Fibroblast of pulmonary artery (primary cell): Measurements from ENCODE around the gene RHBDF1.

ENCODE experiments used
- DNase-seq: peaks from one replicate; pipeline ENCODE4 v3.0.0-alpha.2; 2010; ENCODE audit warnings: low read depth
- H3K4me3 ChIP-seq: replicated peaks from 2 replicates; pipeline ENCODE4 v1.5.1; 2011; ENCODE audit warnings: low read depth, mild to moderate bottlenecking, control low read depth, low read length, moderate library complexity
- CTCF ChIP-seq: IDR thresholded peaks from 2 replicates; pipeline ENCODE4 v1.5.1; 2011; ENCODE audit warnings: mild to moderate bottlenecking, control low read depth, low read length, inconsistent platforms; ENCODE audit errors: missing control alignments

Gene RHBDF1

GRCh38 chr16:72561-73548 lies at the start of gene RHBDF1:
Gene RHBDF1 (minus strand): TSS chr16:72631. CDS start chr16:65015, 7,616 bp downstream.
- H3K4me3 ChIP-seq: peak within 1 kb of the TSS; percentile 74
- no peak for TF ChIP-seq CTCF
- peak; percentile 54 for DNase-seq

- no peak overlapping the region for H3K4me3 ChIP-seq
- no peak for DNase-seq
- TF ChIP-seq CTCF: no peak
Observed at GRCh38 chr16:120756-121155, 48.3 kb upstream of the RHBDF1 start.

GRCh38 chr16:119835-120491 lies 47.5 kb upstream of the RHBDF1 start:
- no peak for TF ChIP-seq CTCF
- no peak overlapping the region for H3K4me3 ChIP-seq
- no peak for DNase-seq

GRCh38 chr16:119295-119694 lies 46.9 kb upstream of the RHBDF1 start:
- DNase-seq: no peak
- TF ChIP-seq CTCF: no peak

GRCh38 chr16:118857-119256 lies 46.4 kb upstream of the RHBDF1 start:
- TF ChIP-seq CTCF: no peak
- DNase-seq: no peak
- H3K4me3 ChIP-seq: no peak overlapping the region

More at GRCh38 chr16:119295-119694, 46.9 kb upstream of the RHBDF1 start:
- H3K4me3 ChIP-seq: no peak overlapping the region

GRCh38 chr16:117379-118365 lies 45.2 kb upstream of the RHBDF1 start:
- H3K4me3 ChIP-seq: no peak overlapping the region

More at GRCh38 chr16:117379-118365, 45.2 kb upstream of the RHBDF1 start:
- peak; percentile 71 for TF ChIP-seq CTCF
- peak; percentile 49 for DNase-seq
